BLaER1 (cell line): ENCODE results near the gene PSMA5.
A peak's percentile ranks its signal among the peaks of the same experiment; 100 is the strongest.
"Not testable (repeated sequence)": the region's sequence is repeated elsewhere in the genome, so short reads cannot be mapped to it uniquely, and the experiment has no call there.

Experiments used
- H3K27ac ChIP-seq: shearing (Covaris generic); formaldehyde crosslinking; 2 replicates; pipeline ENCODE4 v1.8.1; 2022
- H3K27me3 ChIP-seq: shearing (Covaris generic); formaldehyde crosslinking; 2 replicates; pipeline ENCODE4 v1.8.1; 2022
- H3K36me3 ChIP-seq: shearing (Covaris generic); formaldehyde crosslinking; 2 replicates; pipeline ENCODE4 v1.8.1; 2022
- H3K4me1 ChIP-seq: shearing (Covaris generic); formaldehyde crosslinking; 2 replicates; pipeline ENCODE4 v1.8.1; 2022
- H3K4me2 ChIP-seq: shearing (Covaris generic); formaldehyde crosslinking; 2 replicates; pipeline ENCODE4 v1.8.1; 2022
- H3K4me3 ChIP-seq: shearing (Covaris generic); formaldehyde crosslinking; 2 replicates; pipeline ENCODE4 v1.8.1; 2022
- H3K9ac ChIP-seq: shearing (Covaris generic); formaldehyde crosslinking; 2 replicates; pipeline ENCODE4 v1.8.1; 2022
- H3K9me3 ChIP-seq: shearing (Covaris generic); formaldehyde crosslinking; 2 replicates; pipeline ENCODE4 v1.8.1; 2022
- H4K20me1 ChIP-seq: shearing (Covaris generic); formaldehyde crosslinking; 2 replicates; pipeline ENCODE4 v1.8.1; 2022
- Cebpa-rat ChIP-seq: shearing (Covaris generic); IDR thresholded peaks from 2 replicates; pipeline ENCODE4 v1.8.1; 2022

The PSMA5 gene

DNA sequence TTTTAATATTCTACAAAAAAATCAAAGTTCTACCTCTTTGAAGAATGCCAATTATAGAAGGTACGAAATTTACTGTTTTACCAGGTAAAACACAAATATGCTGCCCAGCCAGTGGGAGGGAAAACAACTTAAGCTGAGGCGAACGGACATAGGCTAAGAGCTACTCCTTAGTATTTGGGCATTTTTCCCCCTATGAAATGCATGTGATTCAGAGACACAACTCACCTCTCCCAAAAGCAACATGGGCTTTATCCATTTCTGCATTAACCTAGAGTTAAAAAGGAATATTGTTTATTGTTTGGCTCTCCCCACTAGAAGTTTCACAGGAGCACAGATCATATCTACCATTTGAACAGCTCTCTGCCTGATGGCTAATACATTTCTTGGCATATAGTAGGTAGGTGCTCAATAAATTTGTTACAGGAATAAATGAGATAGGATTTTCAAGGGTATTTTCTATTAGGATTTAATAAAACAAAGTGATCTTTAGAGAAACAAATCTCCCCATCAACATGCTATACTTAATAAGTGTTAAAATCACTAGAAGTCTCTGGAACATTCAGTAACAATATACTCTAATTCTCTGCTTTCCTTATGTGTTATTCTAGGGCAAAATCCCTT lies 26.1 kb downstream of the PSMA5 start:
- Histone ChIP-seq H3K4me1 (peaks cover 33% of the 10 kb centered on the region), H3K4me3 (no peak overlapping the region), H3K36me3 (peaks cover 45% of the 10 kb centered on the region), H3K27me3 (peaks cover 30% of the 10 kb centered on the region), H3K9ac (no peak overlapping the region), H4K20me1 (peaks cover 30% of the 10 kb centered on the region; the same call in 1 of the 2 replicates), H3K9me3 (no peaks in the 10 kb centered on the region), H3K4me2 (no peak overlapping the region), H3K27ac (no peak overlapping the region)
- no peak for TF ChIP-seq Cebpa-rat

DNA sequence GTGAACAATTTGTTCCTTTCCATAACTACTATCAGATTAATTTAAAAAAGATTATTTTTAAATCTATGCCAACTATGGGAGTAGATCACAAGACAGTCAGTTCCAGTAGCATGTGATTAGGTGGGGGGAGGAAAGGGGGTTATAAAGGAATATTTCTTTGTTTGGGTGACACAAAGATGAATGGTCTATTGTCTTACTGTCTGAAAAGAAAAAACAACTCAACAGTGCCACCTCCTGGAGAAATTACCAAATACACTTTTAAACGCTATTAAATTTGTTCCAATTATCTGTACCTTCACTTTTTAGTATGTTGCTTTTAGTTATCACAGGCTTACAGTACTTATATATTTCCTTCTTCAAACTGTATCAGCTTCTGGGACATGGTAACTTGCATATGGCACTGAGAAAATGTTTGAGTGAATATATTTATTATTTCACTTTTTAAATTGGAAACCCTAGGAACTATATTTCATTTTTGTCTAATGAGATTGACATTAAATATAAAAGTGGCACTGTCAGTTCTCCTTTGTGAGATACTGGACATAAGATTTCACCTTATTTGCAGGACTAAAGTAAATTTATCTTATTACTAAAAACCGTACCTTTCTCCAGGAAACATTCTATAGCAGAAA lies 26.8 kb downstream of the PSMA5 start:
- H3K27ac ChIP-seq: no peak overlapping the region
- peaks cover 30% of the 10 kb centered on the region for H3K27me3 ChIP-seq
- H3K4me1 ChIP-seq: peaks cover 26% of the 10 kb centered on the region
- TF ChIP-seq Cebpa-rat: no peak
- H4K20me1 ChIP-seq: peaks cover 26% of the 10 kb centered on the region; the same call in 1 of the 2 replicates
- H3K9me3 ChIP-seq: no peaks in the 10 kb centered on the region
- no peak overlapping the region for H3K4me2 ChIP-seq
- no peak overlapping the region for H3K4me3 ChIP-seq
- peaks cover 39% of the 10 kb centered on the region for H3K36me3 ChIP-seq
- no peak overlapping the region for H3K9ac ChIP-seq

DNA sequence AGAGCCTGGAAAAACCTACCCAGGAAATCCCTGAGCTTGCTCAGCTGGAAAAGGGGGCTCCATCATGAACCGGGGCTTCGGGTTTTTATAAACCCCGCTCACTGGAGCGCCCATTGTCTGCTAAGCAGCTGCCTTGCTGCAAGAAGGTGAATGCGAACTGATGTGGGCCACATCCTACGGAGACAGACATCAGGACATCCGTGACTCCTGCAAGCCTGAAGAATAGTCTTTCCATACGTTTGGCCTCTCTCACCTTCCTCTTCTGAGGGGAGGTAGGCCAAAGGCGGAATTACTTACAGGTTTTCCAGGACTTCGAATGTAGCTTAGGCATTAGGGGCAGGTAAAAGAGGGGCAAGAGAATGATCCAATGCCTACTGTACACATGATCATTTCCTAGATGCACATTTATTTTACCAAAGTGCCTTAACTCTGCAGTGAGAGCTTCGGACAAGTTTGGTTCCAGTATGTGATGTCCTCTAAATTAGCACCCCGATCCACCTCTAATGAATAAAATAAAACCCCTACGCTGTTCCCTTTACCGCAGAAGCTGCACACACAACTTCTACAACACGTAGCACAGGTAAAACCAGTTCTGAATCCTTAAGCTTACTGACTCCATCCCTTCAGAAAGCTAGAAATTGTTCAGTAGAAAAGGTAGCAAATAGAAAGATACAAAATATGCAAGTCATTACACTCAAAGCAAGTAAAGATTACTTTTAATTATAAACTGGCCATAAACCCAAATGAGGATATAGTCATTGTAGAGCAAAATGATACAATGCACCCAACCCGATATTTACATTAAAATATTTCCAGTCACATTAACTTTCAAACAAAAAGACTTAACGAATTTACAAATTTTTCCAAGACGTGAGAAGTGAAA lies 27.7 kb downstream of the PSMA5 start:
- Histone ChIP-seq H3K27ac (no peak overlapping the region; the same call in 1 of the 2 replicates), H3K36me3 (peaks cover 31% of the 10 kb centered on the region), H3K4me2 (peak overlapping the region; percentile 95), H3K9me3 (no peaks in the 10 kb centered on the region), H3K27me3 (peaks cover 30% of the 10 kb centered on the region), H4K20me1 (0 out of 2 replicates have a peak, but pooled peaks cover 18% of the 10 kb centered on the region), H3K4me1 (peaks cover 25% of the 10 kb centered on the region), H3K4me3 (peak overlapping the region; percentile 82), H3K9ac (peak overlapping the region; percentile 71)
- no peak for TF ChIP-seq Cebpa-rat

DNA sequence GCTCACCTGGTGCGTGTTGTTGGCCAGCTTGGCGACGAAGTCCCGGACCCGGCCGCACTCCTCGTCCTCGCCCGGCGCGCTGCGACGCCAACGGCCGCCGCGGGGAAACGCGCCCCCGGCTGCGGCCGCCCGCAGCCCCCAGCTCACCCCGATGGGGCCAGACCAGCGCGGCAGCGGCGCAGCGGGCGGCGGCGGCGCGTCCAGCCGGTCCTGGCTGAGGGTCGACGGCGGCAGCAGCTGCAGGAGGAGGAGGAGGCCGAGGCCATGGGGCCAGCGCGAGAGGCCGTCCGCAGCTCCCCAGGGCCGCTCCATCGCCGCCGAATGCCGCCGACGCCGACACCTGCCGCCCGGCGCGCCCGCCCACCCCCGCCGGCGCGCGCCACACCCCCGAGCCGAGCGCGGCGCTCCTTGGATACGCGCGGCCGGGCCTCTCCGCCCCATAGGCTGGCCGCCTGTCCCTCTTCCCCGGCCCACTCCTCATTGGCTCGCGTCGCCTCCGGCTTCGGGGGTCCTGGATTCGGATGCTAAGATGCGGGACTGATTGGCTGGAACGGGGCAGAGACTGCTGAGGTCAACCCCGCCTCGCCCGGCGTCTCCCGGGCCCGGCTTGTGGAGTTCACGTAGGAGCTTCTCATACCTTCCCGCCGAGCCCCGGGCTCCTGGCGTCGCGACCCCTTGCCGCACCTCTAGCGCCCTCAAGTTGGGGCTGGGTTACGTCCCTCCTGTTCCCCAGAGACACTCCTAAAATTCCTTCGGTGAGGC lies 28.5 kb downstream of the PSMA5 start, which contains the start of gene SORT1:
SORT1 (minus strand) TSS at position 338 of the 762 bp plus-strand sequence; CDS start at position 312, 26 bp downstream.
- H3K36me3 ChIP-seq: peaks cover 24% of the 10 kb centered on the region
- peaks cover 29% of the 10 kb centered on the region for H3K4me1 ChIP-seq
- peak within 1 kb of the TSS; percentile 47; the same call in 1 of the 2 replicates for H3K27ac ChIP-seq
- TF ChIP-seq Cebpa-rat: no peak
- H3K4me2 ChIP-seq: peak within 1 kb of the TSS; percentile 95
- H3K27me3 ChIP-seq: peaks cover 30% of the 10 kb centered on the region
- H3K9ac ChIP-seq: peak within 1 kb of the TSS; percentile 71
- 0 out of 2 replicates have a peak, but pooled peaks cover 14% of the 10 kb centered on the region for H4K20me1 ChIP-seq
- H3K4me3 ChIP-seq: peak within 1 kb of the TSS; percentile 82
- H3K9me3 ChIP-seq: no peaks in the 10 kb centered on the region

DNA sequence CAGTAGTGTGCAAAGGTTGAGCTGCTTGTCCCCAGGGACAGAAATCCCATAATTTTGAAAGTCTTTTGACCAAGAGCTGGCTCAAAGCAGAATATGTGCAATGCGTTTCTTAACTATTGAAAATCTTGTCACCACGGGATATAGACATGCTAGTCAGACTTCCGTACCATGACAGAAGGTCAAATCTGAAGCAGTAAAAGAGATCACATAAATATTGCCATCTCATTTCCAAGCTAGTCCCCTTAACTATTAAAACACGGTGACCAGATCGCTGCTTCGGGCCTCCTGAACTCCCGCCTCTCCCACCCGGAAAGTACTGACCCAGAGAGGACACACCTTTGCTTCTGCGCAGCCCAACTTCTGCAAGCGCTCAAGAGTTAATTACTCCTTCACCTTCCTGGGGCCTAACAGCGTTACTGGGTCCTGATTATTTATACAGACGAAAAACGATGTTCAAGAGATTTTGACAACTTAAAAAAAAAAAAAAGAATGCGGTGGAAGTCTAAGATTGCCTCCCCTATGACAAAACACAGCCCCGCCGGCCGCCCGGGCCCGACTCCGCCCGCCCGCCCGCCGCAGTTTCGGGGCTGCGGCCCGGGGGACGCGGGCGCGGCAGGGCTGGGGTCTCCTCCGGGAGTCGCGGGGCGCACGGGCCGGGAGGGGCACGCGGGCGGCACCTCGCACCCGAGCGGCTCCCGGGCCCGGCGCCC lies 29.2 kb downstream of the PSMA5 start:
- Histone ChIP-seq H3K9me3 (no peaks in the 10 kb centered on the region), H3K36me3 (peaks cover 17% of the 10 kb centered on the region), H3K27ac (peak overlapping the region; percentile 47; the same call in 1 of the 2 replicates), H3K4me2 (peak overlapping the region; percentile 95), H3K4me1 (peaks cover 37% of the 10 kb centered on the region), H3K9ac (peak overlapping the region; percentile 71), H3K4me3 (peak overlapping the region; percentile 82), H3K27me3 (peaks cover 30% of the 10 kb centered on the region), H4K20me1 (0 out of 2 replicates have a peak, but pooled peaks cover 14% of the 10 kb centered on the region)
- TF ChIP-seq Cebpa-rat: no peak

DNA sequence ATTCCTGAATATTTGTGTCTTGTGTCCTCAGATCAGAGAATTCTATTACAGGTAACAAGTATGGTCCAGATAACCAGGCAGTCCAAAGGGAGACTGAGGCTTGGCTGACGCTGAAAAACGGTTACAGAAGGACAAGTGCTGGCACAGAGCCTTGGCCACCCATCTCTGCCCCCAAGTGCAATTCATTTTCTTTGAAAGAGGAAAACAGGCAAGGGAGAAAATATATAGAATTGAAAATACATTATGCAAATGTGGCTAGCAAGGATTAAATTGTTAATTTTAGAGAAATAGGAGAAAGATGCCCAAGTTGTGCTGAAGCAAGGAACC lies 29.8 kb downstream of the PSMA5 start:
- TF ChIP-seq Cebpa-rat: no peak
- Histone ChIP-seq H3K4me3 (peak overlapping the region; percentile 82; the same call in 1 of the 2 replicates), H3K9me3 (no peaks in the 10 kb centered on the region), H4K20me1 (0 out of 2 replicates have a peak, but pooled peaks cover 14% of the 10 kb centered on the region), H3K4me1 (peaks cover 42% of the 10 kb centered on the region), H3K4me2 (peak overlapping the region; percentile 95), H3K9ac (no peak overlapping the region), H3K36me3 (peaks cover 12% of the 10 kb centered on the region; the same call in 1 of the 2 replicates), H3K27me3 (peaks cover 30% of the 10 kb centered on the region), H3K27ac (no peak overlapping the region)

DNA sequence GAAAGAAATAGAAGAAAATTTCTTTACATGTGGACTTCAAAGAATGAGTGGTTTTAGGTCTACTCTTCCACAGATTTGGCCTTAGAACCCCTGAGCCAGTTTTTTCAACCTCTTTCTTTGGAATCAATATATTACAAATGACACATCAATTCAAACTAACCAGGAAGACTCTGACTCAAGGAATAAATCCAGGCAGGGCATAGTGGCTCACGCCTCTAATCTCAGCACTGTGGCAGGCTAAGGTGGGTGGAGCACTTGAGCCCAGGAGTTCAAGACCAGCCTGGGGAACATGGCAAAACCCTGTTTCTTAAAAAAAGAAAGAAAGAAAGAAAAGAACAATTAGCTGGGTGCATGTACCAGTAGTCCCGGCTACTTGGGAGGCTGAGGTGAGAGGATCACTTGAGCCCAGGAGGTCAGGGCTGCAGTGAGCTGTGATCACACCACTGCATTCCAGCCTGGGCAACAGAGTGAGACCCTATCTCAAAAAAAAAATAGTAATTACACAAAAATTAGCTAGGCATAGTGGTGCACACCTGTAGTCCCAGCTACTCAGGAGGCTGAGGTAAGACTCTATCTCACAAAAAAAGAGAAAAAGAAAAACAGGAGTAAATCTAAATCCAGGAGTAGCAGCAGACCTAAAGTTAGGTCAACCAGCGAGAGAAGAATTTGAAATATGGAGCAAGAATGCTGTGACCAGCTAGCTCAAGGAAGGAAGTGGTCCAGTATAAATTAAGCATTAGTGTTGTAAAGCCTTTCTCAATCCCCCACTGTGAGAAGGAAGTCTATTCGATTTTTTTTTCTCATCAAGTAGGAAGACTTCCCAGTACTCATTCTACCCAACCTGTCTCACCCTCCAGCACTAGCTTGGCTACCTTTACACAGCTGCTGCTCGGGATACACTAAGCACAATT lies 30.4 kb downstream of the PSMA5 start:
- Histone ChIP-seq H3K4me3 (no peak overlapping the region), H3K27ac (no peak overlapping the region), H3K36me3 (peaks cover 6% of the 10 kb centered on the region; the same call in 1 of the 2 replicates), H3K4me1 (peaks cover 48% of the 10 kb centered on the region), H3K9ac (no peak overlapping the region), H3K9me3 (no peaks in the 10 kb centered on the region), H4K20me1 (0 out of 2 replicates have a peak, but pooled peaks cover 14% of the 10 kb centered on the region), H3K27me3 (peaks cover 30% of the 10 kb centered on the region), H3K4me2 (peak overlapping the region; percentile 95)
- TF ChIP-seq Cebpa-rat: no peak

DNA sequence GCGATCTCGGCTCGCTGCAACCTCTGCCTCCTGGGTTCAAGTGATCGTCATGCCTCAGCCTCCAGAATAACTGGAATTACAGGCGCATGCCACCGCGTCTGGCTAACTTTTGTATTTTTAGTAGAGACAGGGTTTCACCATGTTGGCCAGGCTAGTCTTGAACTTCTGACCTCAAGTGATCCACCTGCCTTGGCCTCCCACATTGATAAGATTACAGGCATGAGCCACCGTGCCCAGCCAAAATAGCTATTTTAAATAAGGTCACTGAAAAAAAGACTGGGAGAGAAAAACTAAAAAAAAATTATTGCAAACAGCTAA lies 31.0 kb downstream of the PSMA5 start:
- Histone ChIP-seq H3K27me3 (peaks cover 30% of the 10 kb centered on the region), H4K20me1 (0 out of 2 replicates have a peak, but pooled peaks cover 14% of the 10 kb centered on the region), H3K4me1 (peaks cover 52% of the 10 kb centered on the region)
- H3K27ac ChIP-seq, H3K9me3 ChIP-seq, H3K36me3 ChIP-seq, H3K4me3 ChIP-seq, H3K4me2 ChIP-seq, H3K9ac ChIP-seq: not testable (repeated sequence)
